NCI-H187 (cell line): Measurements from ENCODE around the gene CYP4V2.
"Not testable (repeated sequence)": the region's sequence is repeated elsewhere in the genome, so short reads cannot be mapped to it uniquely, and the experiment has no call there.

Source experiments
- DNase-seq, 2 experiments: peaks; one replicate each; lab custom pipeline; 2025; lab: John Stamatoyannopoulos, UW

Gene CYP4V2

DNA sequence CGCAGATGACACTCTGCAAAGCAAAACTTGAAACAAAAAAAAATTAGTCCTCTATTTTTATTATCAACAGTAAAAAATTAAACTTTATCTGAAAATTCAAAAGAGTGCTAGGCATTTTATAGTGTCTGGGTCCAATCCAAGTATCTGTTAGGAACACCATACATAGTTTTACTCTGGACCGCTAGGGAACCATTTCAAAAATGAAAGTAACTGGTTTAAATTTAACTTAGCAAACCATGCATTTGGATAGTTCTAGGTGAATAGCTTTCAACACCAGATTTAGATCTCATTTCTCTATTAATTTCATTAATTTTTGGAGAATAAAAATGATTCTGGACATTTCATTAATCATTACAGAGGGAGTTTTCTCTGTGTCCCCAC, 37.1 kb downstream of the CYP4V2 start:
- no peak for DNase-seq

DNA sequence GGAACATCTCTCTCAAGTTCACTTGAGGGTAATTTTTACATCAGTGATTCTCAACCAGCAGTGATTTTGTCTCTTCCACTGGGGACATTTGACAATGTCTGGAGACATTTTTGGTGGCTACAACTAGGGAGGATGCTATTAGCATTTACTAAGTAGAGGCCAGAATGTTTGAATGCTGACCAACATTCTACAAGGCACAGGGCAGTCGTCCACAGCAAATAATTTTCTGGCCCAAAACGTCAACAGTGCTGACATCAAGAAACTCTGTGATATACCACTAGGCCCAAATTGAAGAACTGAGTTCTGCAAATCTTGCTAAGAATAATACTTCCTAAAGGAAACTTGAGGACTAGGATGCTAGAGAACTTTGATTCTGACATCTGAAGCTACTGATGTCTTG, 43.0 kb downstream of the CYP4V2 start:
- DNase-seq: no peak

DNA sequence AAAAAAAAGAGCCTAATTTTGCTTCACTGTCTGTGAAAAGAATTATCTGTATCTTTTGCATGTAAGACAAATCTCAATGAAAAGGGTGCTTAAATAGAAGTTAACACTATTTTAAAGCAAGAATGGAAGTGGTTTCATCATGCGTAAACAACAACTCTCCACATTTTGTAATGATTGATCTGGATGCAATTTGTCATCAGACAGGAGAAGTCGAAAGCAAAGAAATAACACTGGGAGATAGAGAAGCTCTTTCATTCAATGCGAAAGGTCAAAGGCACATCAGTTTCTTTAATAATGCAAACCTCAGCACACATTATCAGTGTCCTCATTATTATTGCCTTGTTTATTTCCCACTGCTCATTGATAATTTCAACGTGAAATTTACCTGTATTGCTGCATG, 44.8 kb downstream of the CYP4V2 start:
- no peak for DNase-seq

DNA sequence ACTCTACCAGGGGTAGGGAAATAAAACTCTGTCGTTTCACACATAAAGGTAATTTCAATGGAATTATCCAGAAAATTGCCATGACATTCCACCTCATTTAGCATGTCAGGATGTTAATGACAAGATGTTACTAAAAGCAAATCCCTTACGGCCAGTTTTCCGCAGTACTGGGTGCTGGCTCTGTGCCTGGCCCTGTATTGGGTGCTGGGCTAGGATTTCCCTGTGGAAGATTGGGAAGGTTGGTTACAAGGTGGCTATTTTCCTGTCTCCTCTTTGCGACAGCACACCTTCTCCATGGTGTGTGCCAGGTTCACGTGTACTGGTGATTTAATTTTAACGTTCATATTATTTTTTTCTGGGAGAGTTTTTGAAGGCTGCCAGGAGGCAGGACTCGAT, 49.1 kb downstream of the CYP4V2 start:
- no peak for DNase-seq

DNA sequence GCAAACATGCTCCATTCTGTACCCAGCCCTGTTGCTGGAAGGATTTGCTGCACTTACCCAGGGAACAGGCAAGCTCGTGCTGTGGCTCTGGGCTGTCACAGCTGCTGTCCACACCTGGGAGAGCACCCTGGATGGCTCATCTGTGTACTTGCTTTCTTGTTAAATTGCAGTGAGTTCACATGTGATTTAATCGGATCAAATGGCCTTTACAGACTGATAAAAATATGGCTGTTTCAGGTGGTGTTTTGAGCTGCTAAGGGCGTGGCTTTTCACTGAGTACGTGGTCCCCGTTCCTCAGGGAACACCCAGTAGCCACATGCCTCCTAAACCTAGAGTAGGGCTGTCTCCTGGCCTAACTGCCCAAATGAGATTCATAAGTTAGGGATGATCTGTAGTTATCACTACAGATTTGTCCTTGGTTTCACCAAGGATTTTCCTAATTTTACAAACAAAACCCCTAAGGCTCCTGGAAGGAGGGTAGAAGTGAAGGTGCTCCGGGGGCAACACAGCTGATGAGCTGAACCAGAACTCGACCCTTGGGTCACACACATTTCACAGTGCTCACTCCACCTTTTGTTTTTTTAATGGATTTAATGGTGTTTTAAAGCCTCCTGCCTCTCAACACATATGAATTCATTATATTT, 49.6 kb downstream of the CYP4V2 start:
- DNase-seq: no peak

DNA sequence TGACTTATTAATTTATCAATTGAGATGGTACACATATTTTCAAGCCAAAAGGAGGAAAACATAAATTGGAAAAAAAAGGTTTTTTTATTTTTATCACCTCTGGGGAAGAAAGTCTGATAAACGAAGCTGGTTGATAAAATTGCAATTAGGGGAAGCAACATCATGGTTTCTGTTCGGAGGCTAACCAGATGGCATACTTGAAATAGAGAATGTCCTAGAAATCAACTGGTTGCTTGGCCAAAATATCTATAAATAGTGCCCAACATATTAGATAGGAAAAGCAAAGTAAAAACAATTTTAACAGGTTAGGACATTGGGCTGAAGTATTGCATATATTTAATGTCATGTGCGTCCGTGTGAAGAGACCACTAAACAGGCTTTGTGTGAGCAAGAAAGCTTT, 50.2 kb downstream of the CYP4V2 start:
- DNase-seq: no peak

DNA sequence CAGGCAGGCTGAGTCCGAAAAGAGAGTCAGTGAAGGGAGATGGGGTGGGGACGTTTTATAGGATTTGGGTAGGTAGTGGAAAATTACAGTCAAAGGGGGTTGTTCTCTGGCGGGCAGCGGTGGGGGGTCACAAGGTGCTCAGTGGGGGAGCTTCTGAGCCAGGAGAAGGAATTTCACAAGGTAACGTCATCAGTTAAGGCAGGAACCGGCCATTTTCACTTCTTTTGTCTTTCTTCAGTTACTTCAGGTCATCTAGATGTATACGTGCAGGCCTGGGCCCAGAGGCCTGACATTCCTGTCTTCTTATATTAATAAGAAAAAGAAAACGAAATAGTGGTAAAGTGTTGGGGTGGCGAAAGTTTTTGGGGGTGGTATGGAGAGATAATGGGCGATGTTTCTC, 50.7 kb downstream of the CYP4V2 start:
- not testable (repeated sequence) for DNase-seq

DNA sequence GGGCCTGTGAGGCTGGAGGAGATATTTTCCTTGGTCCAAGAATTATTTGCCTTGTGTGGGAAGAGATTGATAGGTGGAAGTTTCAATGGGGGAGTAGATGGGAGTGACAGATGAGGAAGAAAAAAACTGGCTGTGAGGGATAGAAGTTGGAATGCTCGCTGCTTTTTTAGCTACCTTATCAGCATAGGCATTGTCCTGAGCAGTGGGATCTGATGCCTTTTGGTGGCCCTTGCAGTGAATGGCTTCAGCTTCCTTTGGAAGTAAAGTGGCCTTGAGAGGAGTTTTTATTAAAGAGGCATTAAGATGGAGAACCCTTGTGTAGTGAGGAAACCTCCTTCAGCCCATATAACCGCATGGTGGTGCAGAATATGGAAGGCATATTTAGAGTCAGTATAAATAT, 52.0 kb downstream of the CYP4V2 start:
- no peak for DNase-seq

DNA sequence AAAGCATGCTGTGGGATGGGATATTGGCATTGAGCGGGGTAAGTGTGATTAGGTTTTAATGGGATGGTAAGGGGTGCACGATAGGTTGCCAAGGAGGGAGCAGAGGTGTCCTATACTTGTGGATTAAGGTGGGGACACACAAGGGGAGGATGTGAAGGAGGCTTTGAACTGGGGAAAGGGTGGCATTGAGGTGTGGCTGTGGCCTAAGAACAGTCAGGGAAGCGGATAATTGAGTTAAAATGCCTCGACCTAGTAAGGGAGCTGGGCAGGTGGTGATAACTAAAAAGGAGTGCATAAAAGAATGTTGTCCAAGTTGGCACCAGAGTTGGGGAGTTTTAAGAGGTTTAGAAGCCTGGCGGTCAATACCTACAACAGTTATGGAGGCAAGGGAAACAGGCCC, 53.5 kb downstream of the CYP4V2 start:
- no peak for DNase-seq

DNA sequence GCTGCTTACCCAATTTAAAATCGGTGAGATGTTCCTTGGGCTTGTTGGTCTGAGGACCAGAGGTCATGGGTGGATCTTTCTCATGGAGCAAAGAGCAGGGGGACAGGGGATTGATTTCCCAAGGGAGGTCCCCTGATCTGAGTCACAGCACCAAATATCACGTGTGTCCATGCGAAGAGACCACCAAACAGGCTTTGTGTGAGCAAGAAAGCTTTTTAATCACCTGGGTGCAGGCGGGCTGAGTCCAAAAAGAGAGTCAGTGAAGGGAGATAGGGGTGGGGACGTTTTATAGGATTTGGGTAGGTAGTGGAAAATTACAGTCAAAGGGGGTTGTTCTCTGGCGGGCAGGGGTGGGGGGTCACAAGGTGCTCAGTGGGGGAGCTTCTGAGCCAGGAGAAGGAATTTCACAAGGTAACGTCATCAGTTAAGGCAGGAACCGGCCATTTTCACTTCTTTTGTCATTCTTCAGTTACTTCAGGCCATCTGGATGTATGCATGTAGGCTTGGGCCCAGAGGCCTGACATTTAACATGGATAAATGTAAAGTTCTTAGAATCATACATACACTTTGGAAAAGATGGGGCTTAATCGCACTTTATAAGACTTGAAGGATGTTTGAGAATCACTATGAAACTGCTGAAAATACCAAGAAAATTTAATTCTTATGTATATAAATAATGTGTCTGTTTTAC, 55.8 kb downstream of the CYP4V2 start:
- DNase-seq: not testable (repeated sequence)

DNA sequence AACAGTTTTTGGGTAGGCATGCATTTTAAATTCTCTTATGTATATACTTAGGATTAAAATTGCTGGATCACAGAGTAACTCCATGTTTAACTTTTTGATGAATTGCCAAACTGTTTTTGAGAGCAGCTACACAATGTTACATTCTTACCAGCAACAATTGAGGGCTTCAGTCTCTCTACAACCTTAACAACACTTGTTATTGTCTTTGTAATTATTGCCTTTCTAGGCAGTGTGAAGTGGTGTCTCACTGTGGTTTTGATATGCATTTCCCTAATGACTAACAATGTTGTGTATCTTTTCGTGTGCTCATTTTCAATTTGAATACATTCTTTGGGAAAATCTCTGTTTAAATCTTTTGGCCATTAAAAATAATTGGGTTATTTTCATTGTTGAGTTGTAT, 57.3 kb downstream of the CYP4V2 start:
- no peak for DNase-seq

DNA sequence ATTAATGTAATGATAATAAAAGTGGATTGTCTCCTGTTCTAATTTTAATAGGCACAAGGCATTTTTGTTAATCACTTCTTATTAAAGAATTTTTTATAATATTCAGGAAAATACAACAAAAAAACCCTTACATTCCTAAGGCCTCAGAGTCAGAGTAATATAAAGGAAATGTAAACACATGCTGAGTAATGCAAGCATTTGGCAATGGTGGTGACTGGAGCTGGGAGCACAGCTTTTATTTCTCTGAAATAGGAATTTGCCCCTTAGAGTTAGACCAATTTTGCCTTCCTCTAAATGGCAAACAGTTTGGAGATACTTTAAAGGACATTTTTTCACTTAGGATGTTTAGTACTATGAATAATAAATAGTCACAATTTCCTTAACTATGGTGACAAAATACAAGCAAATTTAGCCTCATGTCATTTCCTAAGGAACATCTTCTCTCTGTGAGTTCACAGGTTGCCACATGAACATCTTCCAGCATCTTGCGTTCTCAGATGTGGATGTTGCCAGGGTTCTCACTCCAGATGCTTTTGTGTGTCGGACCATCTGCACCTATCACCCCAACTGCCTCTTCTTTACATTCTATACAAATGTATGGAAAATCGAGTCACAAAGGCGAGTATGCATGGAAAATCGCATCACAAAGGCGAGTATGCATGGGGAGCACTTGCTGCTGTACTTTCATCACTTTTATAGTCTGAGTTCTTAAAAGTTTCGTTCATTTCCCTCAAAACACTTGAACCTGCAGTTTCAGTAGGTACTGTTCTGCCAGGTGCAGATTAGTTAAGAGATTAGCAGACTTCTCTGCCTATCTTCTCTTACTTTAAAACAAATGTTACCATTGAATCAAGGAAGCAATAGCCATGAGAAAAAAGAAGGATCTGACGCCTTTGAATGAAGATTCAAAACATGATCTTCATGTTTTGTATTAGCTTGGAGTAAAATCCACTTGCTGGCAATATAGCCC, 58.7 kb downstream of the CYP4V2 start:
- no peak for DNase-seq

DNA sequence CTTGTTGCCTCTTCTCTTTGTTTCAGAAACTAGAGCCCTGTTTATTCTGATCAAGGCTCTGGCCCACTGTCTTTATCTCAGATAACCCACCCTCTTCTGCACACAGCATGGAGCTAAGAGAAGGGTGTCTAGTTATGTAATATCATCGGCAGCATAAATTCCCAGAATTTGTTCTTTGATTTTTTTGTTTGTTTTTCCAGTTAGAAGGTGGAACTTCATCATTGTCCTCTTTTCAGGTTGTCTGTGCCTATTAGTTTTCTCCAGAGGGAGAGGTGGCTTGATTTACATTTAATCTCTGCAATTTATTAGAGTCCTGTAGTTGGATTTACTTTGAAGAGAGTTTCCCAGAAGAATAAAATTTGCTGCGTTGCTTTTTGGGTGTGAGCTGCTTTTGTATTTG, 59.4 kb downstream of the CYP4V2 start:
- DNase-seq: no peak

DNA sequence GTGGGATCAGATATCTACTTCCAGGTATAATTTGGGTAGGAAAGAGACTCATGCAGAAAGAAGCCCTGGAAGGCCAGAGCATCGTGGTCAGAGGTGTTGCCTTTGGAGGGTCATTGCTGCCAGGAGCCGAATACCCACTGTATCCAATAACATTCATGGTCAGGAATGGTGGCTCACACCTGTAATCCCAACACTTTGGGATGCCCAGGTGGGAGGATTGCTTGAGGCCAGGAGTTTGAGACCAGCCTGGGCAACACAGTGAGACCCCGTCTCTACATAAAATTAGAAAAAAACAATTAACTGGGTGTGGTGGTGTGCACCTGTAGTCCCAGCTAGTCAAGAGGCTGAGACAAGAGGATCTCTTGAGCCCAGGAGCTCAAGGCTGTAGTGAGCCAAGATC, 63.8 kb downstream of the CYP4V2 start:
- DNase-seq: no peak

DNA sequence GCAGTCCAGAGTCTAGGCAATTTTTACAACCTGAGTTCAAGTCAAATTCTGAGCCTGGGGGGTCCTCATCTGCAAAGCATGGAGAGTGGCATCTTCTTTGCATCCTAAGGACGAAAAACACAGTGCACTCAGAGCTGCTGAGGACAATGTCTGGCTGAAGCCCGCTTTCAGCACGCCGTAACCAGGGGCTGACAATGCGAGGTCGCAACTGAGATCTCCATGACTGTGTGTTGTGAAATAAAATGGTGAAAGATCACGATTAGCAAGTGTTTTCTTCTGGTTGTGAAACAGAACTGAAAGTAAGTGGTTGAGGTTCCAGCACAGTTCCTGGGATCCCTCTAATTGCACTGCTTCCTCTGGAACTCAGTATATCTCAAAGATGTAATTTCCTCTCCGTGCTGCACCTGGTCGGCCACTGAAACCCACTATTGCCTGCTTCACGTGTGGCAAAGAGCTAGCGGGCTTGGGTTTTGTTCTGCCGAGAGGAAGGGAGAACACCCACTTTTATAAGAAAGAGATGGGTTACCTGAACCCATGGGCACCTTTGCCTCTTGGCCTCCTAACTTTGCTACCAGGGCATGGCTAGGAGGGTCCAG, 66.9 kb downstream of the CYP4V2 start:
- DNase-seq: no peak

DNA sequence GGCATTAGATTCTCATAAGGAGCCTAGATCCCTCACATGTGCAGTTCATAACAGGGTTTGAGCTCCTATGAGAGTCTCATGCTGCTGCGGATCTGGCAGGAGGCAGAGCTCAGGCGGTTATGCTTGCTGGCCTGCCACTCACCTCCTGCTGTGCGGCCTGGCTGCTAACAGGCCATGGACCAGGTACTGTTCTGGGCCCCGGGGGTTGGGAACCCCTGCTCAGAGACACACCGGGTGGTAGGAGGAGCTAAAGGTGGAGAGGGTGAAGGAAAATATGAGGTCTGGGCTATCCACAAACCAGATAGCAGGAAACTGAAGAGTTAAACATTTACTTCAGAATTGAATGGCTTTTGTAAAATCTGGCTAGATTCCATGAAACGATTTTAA, 68.7 kb downstream of the CYP4V2 start:
- no peak for DNase-seq
